Measurements from ENCODE around the gene TPCN2.

GRCh38 chr11:69083531-69084247 is 35.0 kb downstream of the TPCN2 start:
- no peak for TF ChIP-seq CSRNP3 (CRISPR knock-in tag; IDR thresholded peaks at IDR 0.05)
- TF ChIP-seq ZFP30 (CRISPR knock-in tag; IDR thresholded peaks at IDR 0.05), result no peak
- no peak for TF ChIP-seq ISL1 (CRISPR knock-in tag; IDR thresholded peaks at IDR 0.05)
- no peak for TF ChIP-seq PATZ1 (CRISPR knock-in tag; IDR thresholded peaks at IDR 0.05; ENCODE audit: borderline replicate concordance)
- TF ChIP-seq CSDC2 (CRISPR knock-in tag; IDR thresholded peaks at IDR 0.05), result no peak
- no peak for TF ChIP-seq ARNTL (CRISPR knock-in tag; IDR thresholded peaks at IDR 0.05; ENCODE audit: borderline replicate concordance, low read depth)
- TF ChIP-seq ZC3H10 (CRISPR knock-in tag; IDR thresholded peaks at IDR 0.05), result no peak
- TF ChIP-seq ZNF565 (CRISPR knock-in tag; conservative IDR thresholded peaks at IDR 0.05; ENCODE audit: low read depth), result no peak
- no peak for TF ChIP-seq BACH2 (CRISPR knock-in tag; IDR thresholded peaks at IDR 0.05; ENCODE audit: borderline replicate concordance)
- no peak for TF ChIP-seq ZNF8 (CRISPR knock-in tag; IDR thresholded peaks at IDR 0.05)
- TF ChIP-seq TOX (CRISPR knock-in tag; IDR thresholded peaks at IDR 0.05; ENCODE audit: borderline replicate concordance), result no peak
